NCI-H2196 treated with DMSO at 0.1 percent for 48 hours (cell line): Measurements from ENCODE around the gene SNX7.

ENCODE experiments used
- DNase-seq: peaks from one replicate; lab custom pipeline; 2025; ENCODE audit not compliant: unreplicated experiment; lab: John Stamatoyannopoulos, UW

The SNX7 gene

DNA sequence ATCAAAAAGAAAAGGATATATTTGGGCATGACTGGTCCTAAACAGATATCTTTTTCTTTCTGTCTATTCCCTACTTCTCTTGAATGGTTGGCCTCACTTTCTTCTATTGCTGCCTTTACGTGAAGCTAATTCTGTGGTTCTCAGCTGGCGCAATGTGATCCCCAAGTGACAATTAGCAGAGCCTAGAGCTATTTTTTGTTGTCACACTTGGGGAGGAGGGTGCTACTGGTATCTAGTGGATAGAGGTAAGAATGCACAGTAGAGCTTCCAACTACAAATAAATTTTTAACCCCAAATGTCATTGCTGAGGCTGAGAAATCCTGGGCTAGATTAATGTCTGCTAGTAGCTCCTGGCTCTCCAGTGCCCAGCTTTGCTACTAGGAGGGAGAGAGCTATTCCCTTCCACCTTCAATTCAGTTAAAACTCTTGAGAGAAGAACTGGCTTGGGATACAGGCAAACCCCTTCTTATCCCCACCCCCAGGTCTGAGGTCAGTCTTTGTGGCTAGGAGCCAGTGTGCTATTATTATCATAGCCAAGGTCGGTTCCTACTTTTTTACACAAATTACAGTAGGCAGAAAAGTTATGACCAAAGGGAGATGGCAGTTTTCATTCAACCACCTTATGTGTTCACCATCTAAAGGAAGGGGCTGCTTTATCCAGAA is 102.1 kb downstream of the SNX7 start:
- no peak for DNase-seq

DNA sequence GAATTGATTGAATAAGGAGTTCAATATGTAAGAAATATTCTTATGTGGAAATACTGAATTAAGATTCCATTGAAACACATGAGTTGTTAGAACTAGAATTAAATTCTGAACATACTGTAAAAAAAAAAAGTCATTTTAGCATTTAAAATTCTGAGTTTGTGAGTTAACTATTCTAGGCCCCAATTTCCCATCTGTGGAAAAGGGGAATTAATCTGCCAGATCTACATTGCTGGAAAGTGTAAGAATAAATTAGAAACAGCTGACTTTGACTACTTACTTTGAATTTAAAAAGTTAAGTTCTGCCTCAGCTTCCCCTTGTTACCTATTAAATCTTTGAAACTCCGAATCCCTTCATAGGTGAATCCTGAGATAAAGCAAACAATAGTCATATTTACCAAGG is 103.0 kb downstream of the SNX7 start:
- DNase-seq: no peak

DNA sequence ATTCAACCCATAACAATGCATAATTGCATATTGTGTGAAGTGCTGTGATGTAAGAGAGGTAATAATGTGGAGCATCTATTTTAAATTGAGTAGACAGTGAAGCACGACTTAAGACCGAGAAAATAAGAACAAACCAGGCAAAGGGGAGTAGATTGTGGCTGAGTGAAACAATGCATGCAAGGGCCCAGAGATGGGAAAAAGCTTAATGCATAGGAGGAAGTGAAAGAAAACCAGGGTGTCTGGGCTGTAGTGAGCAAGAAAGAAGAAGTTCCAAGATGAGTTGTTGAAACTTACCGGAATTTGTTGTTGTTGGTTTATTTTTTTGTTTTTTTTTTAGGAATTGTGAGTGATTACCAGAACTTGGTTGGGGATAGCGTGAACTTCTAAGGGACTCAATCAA is 104.7 kb downstream of the SNX7 start:
- DNase-seq: no peak

DNA sequence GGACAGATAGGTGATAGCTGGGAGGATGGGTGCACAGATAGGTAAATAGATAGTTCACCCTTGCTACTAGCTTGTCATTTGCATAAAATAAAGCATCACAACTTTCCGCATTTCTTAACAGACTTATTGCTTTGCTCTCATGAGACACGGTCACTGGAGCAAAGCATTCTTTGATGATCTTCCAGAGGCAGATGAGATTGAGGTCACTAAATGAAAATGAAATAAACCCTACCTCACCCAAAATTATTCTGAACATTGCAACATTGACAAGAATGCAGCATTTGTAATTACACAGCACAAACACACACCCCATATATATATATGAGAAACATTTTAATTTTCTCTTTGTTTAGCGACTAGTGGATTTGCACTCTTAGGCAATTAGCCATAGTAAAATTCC is 107.6 kb downstream of the SNX7 start:
- no peak for DNase-seq

DNA sequence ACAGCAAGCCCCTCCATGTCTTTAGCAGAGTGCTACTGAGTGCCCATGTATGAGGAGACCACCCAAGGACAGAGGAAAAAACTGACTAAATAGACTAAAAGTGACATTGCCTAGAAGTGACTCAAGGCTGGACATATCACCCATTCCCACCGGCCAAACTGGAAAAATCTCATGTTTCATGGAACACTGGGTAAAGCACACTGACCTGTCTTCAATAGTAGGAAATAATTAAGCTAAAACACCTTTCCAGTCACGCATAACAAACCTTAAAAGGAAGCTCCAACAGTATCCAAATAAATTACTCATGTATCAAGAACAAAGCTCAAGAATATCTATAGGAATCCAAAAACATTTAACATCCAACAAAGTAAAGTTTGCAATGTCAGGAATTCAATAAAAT is 120.4 kb downstream of the SNX7 start:
- DNase-seq: no peak

DNA sequence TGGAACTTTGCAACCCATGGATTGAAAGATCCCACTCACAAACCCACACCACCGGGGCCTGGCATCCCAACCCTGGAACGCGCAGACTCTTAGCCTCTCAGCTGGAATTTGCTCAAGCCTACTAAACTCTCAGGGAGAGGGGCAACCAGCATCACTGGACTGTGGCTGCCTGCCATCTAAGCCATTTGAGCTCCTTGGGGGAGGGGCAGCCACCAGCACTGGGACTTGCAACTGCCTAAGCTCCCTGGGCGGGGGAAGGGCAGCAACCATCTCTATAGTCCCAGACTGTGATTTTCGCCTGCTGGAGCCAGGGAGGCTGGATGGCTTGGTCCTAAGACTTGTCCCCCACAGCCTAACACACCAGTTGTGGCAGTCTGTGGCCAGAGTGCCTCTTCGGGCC is 122.3 kb downstream of the SNX7 start:
- DNase-seq: no peak

DNA sequence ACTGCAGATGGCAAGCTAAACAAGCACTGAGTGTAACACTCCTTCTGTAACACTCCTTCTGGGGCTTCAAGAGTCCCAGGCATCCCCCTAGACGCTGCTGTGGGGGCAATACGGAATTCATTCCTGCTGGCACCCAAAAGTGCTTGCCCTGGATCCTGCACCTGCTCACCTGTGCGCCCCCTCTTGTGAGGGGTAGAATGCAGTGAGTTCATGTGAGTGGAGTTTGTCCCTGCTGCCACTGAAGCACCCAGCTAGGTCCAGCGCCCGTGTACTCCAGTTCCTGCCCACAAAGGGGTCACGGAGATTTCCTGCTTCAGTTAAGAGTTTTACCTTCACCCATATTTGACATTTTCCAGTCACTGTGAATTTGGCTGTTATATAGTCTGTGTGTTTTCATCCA is 130.0 kb downstream of the SNX7 start:
- DNase-seq: no peak

DNA sequence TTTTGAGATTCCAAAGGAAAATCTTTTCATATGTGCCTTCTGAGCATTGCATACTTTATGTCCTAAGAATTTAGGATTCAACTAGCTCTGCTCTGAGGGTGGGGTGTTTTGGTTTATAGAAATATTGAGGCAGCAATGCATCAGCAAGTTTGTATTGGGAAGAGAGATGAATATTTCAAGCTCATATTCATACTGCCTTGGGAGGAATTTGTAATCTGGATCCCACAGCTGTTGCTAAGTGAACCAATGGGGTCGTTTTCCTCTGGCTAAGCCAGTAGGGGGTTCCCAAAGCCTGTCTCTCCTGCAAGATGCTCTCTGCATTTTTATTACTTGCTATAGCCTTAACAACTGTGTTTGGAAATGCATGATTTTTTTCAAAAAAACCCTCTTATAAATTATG is 130.6 kb downstream of the SNX7 start:
- DNase-seq: no peak

DNA sequence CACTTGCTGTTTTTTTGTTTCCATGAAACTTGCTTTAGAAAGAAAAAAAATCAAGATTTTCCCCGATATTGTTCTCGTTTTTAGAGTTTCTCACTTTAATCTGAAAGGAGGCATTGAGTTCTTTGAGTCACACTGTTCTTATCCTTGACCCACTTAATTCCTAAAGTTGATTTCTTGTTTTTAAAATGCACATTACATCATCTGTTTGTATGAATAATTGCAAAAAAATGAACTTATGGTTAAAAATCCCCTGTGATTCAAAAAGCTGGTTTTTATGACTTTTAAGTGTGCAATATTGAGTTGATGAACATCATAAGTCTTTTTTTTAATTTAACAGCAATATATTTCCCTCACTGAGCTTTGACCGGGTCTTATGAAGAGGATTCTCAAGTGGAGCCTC is 131.6 kb downstream of the SNX7 start:
- no peak for DNase-seq

DNA sequence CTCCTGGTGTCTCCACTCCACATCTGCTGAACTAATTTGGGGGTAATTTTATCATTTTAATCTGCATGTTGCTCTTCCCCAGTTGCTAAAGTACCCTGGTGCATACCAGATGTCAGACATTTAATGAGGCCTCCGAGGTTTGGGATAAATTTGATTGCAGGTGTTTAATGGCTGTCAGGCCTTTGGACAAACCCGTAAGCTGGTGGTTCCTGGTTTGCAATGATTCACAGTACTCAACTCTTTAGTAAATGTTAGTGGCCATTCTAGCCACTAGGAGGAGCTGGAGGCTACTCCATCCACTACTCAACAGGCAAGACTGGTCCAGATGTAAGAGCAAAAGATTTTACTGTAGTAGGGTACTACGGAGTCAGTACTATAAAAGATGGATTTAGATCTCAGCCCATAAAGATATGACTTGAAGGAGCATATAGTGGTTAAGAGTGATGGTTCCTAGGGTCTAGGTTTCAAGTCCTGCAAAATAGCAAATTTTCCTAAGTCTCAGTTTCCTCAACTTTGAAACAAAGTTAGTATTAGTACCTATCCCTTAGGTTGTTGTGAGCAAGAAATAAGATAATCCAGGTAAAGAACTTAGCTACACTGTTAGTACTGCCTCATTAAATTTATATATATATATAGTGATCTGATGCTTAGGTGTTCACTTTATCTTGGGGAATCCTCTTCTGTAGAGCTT is 132.8 kb downstream of the SNX7 start:
- DNase-seq: peak; percentile 5

DNA sequence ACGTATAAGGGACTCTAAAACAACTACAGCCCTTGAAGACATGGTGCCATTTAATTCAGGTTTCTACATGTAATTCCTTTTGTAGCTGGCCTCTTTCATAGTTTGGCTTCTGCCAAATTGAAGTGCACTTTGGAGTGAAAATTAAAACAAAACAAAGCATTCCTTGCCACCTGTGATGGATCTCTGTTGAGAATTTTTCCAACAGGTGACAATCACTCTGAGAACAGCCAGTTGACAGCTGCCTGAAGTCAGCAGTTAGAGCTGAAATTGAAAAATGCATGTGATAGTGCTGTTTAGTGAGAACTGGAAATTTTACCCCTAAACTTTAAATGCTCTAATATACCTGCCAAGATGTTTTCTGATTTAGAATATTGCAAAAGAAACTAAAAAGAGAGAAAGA is 134.5 kb downstream of the SNX7 start:
- no peak for DNase-seq

DNA sequence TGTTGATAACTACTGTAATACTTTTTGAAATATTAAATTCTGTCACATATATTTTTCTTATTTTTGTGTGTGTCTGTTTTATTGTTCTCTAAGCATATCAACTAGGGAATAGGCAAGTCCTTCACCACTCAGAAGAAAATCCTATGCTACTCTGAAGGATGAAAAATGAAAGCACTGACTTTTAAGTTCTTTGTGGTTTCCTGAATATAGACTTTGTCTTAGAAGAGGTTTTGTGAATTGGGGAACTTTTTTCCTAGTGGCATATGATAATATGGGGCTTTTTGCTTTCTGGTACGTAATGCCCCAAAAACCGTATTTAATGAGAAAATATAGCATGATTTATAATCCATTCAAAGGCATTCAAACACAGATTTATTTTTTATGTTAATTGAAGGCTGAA is 136.0 kb downstream of the SNX7 start:
- no peak for DNase-seq
